ENCODE data around the gene SFI1.

SFI1 gene

GRCh38 chr22:31623592-31624304 lies 127.4 kb downstream of the SFI1 start:
- DNase-seq (ENCODE audit: insufficient read length, low spot score), result no peak
- no peak for TF ChIP-seq CTCF (IDR thresholded peaks at IDR 0.05; ENCODE audit: insufficient read depth, missing control alignments)

GRCh38 chr22:31625257-31625640 lies 128.9 kb downstream of the SFI1 start:
- DNase-seq (ENCODE audit: insufficient read length, low spot score) (no peak), FAIRE-seq (no peak)
- no peak for TF ChIP-seq CTCF (IDR thresholded peaks at IDR 0.05; ENCODE audit: insufficient read depth, missing control alignments)

More at GRCh38 chr22:31623592-31624304, 127.4 kb downstream of the SFI1 start:
- FAIRE-seq, result no peak

GRCh38 chr22:31625661-31626426 lies 129.5 kb downstream of the SFI1 start:
- no peak for TF ChIP-seq CTCF (IDR thresholded peaks at IDR 0.05; ENCODE audit: insufficient read depth, missing control alignments)
- no peak for FAIRE-seq
- DNase-seq (ENCODE audit: insufficient read length, low spot score), result no peak

GRCh38 chr22:31626427-31627150 lies 130.3 kb downstream of the SFI1 start:
- TF ChIP-seq CTCF (IDR thresholded peaks at IDR 0.05; ENCODE audit: insufficient read depth, missing control alignments), result no peak
- no peak for FAIRE-seq
- DNase-seq (ENCODE audit: insufficient read length, low spot score), result no peak

DNA sequence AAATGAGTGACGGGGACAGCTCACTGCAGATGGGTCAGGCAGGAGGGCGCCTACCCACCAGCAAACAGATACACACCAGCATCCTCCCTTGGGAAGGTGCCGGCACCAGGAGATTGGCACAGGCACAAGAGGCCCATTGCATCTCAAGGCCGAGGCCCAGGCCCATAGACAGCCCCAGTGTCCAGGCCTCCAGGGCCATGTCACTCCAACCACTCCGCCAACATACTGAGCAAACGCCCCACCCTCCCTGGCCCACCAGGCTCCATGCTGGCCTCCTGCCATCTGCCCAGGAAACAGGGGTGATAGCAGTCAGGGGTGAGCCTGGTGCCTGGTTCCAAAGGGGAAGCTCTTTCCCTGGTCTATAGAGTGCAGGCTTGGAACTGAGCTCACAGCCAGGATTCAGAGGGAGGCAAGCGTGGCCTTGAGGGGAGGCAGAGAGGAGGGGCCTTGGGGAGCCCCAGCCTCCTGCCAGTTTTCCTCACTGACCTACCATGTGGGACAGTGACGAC lies 130.9 kb downstream of the SFI1 start:
- FAIRE-seq (no peak), DNase-seq (ENCODE audit: insufficient read length, low spot score) (no peak)
- TF ChIP-seq CTCF (IDR thresholded peaks at IDR 0.05; ENCODE audit: insufficient read depth, missing control alignments), result no peak

GRCh38 chr22:31628362-31628761 lies 132.0 kb downstream of the SFI1 start:
- DNase-seq (ENCODE audit: insufficient read length, low spot score) (no peak), FAIRE-seq (no peak)
- TF ChIP-seq CTCF (IDR thresholded peaks at IDR 0.05; ENCODE audit: insufficient read depth, missing control alignments), result no peak

Measured in D721Med (cell line).